HepG2 (cell line): Measurements from ENCODE around the gene PPP2R2C.

Experiments used
- BRCA1 ChIP-seq: sonication (generic); formaldehyde crosslinking; IDR thresholded peaks from 2 replicates; pipeline ENCODE4 v1.4.0; 2020; ENCODE audit warnings: missing genetic modification reagents
- CEBPG ChIP-seq: IDR thresholded peaks from 2 replicates; pipeline ENCODE4 v1.6.1; 2016
- EZH2 ChIP-seq: conservative IDR thresholded peaks from 2 replicates; pipeline ENCODE4 v1.6.1; 2012; ENCODE audit warnings: mild to moderate bottlenecking, low read depth, low read length, moderate library complexity
- IRF2 ChIP-seq: IDR thresholded peaks from 2 replicates; pipeline ENCODE4 v1.6.1; 2018; ENCODE audit warnings: missing genetic modification reagents, missing compliant biosample characterization
- KDM4B ChIP-seq: sonication (generic); formaldehyde crosslinking; IDR thresholded peaks from 2 replicates; pipeline ENCODE4 v1.4.0; 2020; ENCODE audit warnings: missing genetic modification reagents
- KDM5A ChIP-seq: fragments of 200-600 bp; sonication (generic); IDR thresholded peaks from 2 replicates; pipeline ENCODE4 v1.7.0; 2018; ENCODE audit warnings: antibody characterized with exemption, mild to moderate bottlenecking, low read length, borderline replicate concordance
- POLR2A ChIP-seq, 2 experiments: IDR thresholded peaks; 2 replicates each; pipeline ENCODE4 v1.6.1; 2011; ENCODE audit warnings: low read depth in 2 of 2, low read length in 2 of 2, mild to moderate bottlenecking in 1 of 2, moderate library complexity in 1 of 2; ENCODE audit not compliant: insufficient read depth in 1 of 2
- SNAPC5 ChIP-seq: sonication (generic); formaldehyde crosslinking; IDR thresholded peaks from 2 replicates; pipeline ENCODE4 v1.8.1; 2023; ENCODE audit warnings: mild to moderate bottlenecking, missing genetic modification reagents, borderline replicate concordance
- TBL1XR1 ChIP-seq: fragments of 150-350 bp; IDR thresholded peaks from 2 replicates; pipeline ENCODE4 v1.6.1; 2014; ENCODE audit warnings: borderline replicate concordance, low read length; ENCODE audit not compliant: partially characterized antibody

DNA sequence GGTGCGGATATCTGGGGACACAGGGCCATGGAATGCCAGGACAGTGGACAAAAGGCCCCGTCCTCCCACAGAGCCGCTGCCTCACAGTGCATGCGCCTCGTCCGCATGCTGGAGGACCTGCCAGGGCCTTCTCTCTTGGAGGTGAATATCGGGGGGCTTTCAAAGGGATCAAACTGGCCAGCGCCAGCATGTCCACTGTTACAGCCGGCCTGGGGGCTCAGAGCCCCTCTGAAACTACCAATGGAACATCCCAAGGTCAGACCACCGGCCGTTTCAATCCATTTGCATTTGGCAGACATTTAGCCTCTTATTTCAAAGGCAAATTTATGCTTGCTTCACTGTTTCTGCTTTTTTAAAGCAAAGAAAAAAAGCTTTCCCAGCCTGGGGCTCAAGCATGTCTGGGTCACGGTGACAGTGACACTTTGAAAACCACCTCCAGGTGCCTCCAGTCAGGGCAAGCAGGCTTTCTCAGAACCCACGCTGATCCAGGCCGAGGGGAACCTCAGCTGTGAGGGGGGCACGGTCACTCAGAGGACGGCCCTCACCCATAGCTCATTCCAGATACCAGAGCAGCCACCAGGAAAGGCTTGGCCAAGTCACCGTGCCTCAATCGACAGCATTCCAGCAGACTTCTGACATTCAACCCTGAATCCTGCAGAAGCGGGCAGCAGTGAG, 57.2 kb downstream of the PPP2R2C start:
- no peak for TF ChIP-seq POLR2A (IDR thresholded peaks at IDR 0.05; ENCODE audit: insufficient read depth in 1 of 2, low read depth in 2 of 2, low read length in 2 of 2)
- no peak for TF ChIP-seq SNAPC5 (CRISPR knock-in tag)
- no peak for TF ChIP-seq BRCA1 (CRISPR knock-in tag)
- no peak for TF ChIP-seq TBL1XR1
- TF ChIP-seq KDM4B (CRISPR knock-in tag): no peak
- no peak for TF ChIP-seq EZH2
- no peak for TF ChIP-seq KDM5A
- TF ChIP-seq CEBPG: no peak
- TF ChIP-seq IRF2 (CRISPR knock-in tag): no peak
